Subcutaneous adipose tissue (tissue), 4 donors: ENCODE measurements around the gene TNC. TPM values are rescaled to one million over a fixed set of nuclear protein-coding genes. Genes with fewer than 3 reads are reported as not detected.

Experiments
- total RNA-seq, 4 donors: library from RNA; depleted of rRNA; stranded (reverse); fragments of >200 nt; gene quantifications; one replicate each; pipeline ENCODE4 v1.1.0, GENCODE V29; 2016
- TF ChIP-seq, protein P1 (sequence below): fragments of 450-650 bp; IDR thresholded peaks from one replicate; pipeline ENCODE4 v1.5.1; 2016; ENCODE audit warnings: low read depth, mild to moderate bottlenecking, control low read depth, antibody characterized with exemption, moderate library complexity

The TNC gene
- total RNA-seq, 4 donors from 2014 or later, result 2.4 to 17.3 (median 8.3) TPM

DNA sequence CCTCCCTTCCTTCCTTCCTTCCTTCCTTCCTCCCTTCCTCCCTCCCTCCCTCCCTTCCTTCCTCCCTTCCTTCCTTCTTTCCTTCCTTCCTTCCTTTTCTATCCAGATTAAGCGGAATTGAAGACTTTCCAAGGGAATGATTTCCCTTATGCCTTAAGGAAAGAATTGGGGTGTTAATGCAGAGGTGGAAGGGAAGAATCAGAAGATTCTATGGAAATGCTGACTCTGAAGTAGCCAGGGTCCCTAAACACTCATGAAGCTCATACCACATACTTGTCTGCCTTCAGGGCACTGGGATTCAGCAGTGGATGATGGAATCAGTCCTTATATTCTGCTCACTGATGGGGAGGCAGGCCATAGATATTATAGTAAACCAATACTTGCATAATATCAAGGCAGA is 48.2 kb downstream of the TNC start:
- TF ChIP-seq, protein P1, sequence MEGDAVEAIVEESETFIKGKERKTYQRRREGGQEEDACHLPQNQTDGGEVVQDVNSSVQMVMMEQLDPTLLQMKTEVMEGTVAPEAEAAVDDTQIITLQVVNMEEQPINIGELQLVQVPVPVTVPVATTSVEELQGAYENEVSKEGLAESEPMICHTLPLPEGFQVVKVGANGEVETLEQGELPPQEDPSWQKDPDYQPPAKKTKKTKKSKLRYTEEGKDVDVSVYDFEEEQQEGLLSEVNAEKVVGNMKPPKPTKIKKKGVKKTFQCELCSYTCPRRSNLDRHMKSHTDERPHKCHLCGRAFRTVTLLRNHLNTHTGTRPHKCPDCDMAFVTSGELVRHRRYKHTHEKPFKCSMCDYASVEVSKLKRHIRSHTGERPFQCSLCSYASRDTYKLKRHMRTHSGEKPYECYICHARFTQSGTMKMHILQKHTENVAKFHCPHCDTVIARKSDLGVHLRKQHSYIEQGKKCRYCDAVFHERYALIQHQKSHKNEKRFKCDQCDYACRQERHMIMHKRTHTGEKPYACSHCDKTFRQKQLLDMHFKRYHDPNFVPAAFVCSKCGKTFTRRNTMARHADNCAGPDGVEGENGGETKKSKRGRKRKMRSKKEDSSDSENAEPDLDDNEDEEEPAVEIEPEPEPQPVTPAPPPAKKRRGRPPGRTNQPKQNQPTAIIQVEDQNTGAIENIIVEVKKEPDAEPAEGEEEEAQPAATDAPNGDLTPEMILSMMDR, result no peak

DNA sequence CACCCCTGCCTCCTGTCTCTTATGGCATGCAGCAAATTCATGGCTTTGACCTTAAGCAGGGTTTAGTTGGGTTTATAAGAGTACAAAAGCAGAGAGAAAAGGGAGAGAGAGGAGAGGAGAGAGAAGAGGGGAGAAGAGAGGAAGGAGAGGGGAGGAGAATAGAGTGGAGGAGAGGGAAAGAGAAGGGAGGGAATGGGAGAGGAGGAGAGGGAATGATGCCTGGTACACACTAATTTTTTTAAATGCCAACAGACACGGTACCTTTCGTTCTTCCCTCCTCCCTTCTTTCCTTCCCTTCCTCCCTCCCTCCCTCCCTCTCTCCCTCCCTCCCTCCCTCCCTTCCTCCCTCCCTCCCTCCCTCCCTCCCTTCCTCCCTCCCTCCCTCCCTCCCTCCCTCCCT is 48.7 kb downstream of the TNC start:
- TF ChIP-seq, protein P1, result no peak

DNA sequence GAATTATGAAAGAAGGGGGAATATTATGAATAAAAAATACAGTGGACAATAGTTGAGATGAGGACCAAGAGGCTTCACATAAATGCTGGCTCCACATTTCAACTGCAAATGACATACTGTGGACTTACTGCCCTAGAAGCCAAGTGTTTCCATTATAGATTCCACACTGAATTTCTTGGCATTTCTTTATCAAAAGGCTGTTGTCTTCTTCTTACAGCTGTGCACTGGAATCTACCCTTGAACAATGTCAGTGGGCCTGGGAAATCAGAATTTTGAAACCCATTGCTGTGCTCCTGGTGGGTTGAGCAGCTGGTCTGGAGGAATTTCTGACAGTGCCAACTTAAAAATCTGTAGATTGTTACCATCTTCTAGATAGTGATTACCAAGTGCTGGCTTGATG is 49.9 kb downstream of the TNC start:
- TF ChIP-seq, protein P1, result no peak

DNA sequence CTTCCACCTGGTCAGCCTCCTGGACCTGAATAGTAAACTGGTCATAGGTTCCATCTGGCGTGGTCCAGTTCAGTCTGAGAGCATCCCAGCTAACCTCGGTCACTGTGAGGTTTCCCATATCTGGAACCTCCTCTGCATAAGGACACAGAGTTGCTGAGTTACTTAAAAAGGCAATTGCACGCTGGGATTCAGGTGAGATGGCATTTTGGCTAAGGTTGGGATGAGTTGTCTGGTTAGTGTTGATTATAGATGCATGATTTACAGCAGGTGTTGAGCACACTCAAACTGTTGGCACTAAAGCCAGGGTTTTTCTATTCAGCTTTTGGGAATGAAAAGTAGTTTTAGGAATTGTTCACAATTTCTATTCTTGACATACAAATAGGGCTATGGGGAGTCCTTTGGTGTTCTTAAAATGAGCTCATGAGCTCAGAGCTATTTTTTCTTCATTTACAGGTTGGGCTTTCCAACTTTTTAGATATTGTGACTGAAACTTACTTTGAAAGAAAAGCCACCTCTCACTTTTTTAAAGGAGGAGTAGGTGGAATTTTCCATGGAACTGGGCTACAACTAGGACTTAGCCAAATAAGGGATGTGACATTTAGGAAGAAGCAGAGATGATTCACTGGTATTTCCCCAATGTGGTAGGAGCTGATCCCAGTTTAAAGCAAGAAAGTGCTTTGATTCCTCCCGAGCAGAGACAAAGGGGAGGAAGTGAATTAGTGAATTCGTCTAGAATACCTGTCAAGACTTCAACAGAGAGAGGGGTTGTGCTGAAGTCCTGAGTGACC is 54.7 kb downstream of the TNC start:
- TF ChIP-seq, protein P1, result no peak

DNA sequence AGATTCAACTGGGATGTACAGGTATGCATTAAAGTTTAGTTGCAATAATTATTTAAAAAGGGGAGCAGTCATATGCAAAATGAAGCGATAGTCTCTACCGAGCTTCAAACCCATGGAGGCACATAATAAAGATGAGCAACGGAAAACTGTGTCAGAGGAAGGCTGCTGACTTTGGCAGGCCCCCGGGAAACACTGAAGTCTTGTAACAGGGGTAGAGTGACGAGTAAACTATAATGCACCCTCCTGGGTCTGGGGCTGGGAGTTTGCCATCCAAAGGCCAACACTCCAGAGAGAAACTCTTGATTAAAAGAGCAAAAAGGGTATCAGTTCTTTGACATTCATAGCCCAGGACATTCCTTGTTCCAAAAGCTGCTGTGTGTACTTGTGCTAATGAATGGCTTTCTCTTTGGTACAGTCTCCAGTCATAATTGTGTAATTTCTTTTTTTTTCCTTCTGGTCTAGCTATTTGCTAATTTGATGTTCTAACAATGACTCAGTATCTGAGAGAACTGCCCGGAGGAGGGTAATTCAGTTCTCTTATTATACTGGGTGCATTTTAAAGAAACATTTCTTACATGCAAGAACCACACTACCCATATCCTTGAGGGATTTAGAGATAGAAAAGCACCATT is 59.2 kb downstream of the TNC start:
- TF ChIP-seq, protein P1, result no peak

DNA sequence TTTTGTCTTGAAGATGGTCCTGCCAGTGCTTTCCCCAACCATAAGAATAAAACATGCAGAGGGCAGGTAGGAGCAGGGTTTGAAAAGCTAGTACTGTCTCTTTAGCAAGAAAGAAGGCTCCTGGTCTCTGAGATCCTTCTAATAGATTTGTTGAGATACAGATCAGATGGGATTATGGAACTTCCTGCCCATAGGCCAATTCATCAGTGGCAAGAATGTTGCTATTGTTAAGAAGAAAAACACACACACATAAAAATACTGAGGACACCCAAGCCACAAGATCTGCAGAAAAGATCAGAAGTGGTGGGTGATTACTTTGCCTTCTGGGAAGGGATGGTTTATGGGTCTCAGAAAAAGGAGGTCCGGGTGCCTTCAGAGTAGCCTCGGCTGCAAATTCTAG is 59.8 kb downstream of the TNC start:
- TF ChIP-seq, protein P1, result no peak

DNA sequence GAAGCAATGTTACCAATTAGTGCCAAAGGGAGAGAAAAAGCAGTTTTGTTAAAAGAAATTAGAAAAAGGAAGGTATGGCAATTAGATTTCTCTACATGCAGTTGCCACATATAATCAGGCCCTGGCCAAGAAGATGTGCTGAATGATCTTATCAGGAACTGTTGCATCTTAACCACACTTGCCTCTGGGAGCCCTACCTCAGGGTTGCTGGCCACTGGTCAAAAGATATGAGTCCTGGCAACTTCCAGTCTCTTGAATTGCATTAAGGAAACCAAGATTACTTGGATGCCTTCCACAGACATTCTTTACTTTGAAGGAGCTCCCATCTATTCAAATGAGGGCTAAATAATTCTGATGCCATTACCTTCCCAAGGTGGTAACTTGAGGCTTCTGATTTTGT is 60.4 kb downstream of the TNC start:
- TF ChIP-seq, protein P1, result no peak
